Coronary artery (tissue), 2 donors: Measurements from ENCODE around the gene LHFPL3.
"Not testable (repeated sequence)": the region's sequence is repeated elsewhere in the genome, so short reads cannot be mapped to it uniquely, and the experiment has no call there.

Experiments used
- DNase-seq: peaks from one replicate; pipeline ENCODE4 v3.0.0-alpha.2; 2017; ENCODE audit warnings: low spot score
- H3K27ac ChIP-seq, 2 donors: fragments of 200-600 bp; sonication (generic); one replicate each; pipeline ENCODE4 v1.5.1; 2016 to 2019
- H3K4me3 ChIP-seq: fragments of 200-600 bp; sonication (generic); 2 replicates; pipeline ENCODE4 v1.5.1; 2016; ENCODE audit warnings: mild to moderate bottlenecking, moderate library complexity
- TF ChIP-seq, protein P1 (sequence below): fragments of 200-600 bp; sonication (generic); IDR thresholded peaks from one replicate; pipeline ENCODE4 v1.5.1; 2019; ENCODE audit warnings: antibody characterized with exemption

Gene LHFPL3

DNA sequence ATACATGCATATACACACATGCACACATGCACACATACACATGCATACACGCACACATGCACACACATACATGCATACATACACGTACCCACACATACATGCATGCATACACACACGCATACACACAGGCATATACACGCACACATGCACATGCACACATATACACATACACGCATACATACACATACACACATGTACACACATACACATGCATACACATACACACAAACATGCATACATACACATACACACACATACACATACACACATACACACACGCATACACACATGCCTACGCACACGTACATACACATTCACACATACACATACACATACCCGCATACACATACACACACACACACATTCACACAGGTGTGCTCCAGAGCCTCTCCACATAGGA is 604.6 kb downstream of the LHFPL3 start:
- Histone ChIP-seq H3K27ac (no peak overlapping the region), H3K4me3 (no peak overlapping the region)
- DNase-seq: no peak
- TF ChIP-seq, protein P1, sequence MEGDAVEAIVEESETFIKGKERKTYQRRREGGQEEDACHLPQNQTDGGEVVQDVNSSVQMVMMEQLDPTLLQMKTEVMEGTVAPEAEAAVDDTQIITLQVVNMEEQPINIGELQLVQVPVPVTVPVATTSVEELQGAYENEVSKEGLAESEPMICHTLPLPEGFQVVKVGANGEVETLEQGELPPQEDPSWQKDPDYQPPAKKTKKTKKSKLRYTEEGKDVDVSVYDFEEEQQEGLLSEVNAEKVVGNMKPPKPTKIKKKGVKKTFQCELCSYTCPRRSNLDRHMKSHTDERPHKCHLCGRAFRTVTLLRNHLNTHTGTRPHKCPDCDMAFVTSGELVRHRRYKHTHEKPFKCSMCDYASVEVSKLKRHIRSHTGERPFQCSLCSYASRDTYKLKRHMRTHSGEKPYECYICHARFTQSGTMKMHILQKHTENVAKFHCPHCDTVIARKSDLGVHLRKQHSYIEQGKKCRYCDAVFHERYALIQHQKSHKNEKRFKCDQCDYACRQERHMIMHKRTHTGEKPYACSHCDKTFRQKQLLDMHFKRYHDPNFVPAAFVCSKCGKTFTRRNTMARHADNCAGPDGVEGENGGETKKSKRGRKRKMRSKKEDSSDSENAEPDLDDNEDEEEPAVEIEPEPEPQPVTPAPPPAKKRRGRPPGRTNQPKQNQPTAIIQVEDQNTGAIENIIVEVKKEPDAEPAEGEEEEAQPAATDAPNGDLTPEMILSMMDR: no peak

DNA sequence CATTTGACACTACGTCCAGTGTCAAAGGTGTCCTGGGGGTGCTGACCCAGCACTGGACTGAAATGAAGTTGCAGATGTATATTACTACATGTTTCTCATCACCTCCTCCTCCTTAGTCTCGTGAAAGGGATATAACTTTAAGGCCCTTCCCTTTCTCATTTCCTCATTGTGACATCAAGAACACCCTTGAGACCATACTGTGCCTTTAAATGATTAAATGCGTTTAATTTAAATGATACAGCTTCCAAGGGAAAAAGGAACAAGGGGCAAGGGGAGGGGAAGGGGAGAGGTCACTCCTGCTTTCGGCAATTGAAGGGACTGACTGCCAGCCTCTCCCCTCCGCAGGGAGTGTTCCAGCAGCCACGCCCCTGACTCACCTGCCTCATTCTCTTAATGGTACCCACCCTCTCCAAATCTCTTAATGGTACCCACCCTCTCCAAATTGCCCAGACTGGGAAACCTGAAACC is 605.2 kb downstream of the LHFPL3 start:
- no peak for DNase-seq
- no peak overlapping the region for H3K27ac ChIP-seq

DNA sequence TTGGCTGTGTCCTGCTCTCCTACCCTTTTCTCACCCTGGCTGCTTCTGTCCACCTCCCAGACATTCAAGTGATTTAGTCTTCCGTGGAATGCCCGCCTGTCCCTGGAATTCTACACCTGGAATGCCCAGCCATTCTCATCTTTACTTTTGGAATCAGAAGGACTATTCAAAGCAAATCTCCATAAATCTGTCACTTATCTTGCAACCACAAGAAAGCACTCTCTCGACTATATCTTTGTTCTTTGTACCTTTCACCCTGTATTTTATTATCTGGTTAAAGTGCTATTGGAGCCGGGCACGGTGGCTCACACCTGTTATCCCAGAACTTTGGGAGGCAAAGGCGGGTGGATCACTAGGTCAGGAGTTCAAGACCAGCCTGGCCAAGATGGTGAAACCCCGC is 606.3 kb downstream of the LHFPL3 start:
- Histone ChIP-seq H3K27ac (no peak overlapping the region), H3K4me3 (no peak overlapping the region)
- TF ChIP-seq, protein P1: no peak
- DNase-seq: no peak

More for the DNA sequence above, 605.2 kb downstream of the LHFPL3 start:
- no peak overlapping the region for H3K4me3 ChIP-seq
- TF ChIP-seq, protein P1: no peak

DNA sequence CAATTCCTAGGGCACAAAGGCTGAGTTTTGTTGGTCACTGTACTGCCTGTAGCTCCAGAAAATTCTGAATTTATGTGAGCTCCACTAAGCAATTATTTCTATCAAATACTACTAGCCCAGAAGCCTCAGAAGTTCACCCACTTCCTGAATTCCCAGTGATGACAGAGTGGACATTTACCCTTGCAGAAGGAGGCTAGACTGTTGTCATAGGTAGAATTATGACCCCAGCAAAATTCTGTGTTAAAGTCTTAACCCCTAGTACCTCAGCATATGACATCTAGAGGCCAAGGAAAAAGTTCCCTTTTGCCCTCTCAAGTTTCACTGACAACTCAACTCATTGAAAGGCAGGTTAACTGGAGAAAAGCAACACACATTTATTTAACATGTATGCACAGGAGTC is 606.9 kb downstream of the LHFPL3 start:
- TF ChIP-seq, protein P1: no peak
- H3K27ac ChIP-seq: no peak overlapping the region
- H3K4me3 ChIP-seq: no peak overlapping the region
- DNase-seq: no peak

DNA sequence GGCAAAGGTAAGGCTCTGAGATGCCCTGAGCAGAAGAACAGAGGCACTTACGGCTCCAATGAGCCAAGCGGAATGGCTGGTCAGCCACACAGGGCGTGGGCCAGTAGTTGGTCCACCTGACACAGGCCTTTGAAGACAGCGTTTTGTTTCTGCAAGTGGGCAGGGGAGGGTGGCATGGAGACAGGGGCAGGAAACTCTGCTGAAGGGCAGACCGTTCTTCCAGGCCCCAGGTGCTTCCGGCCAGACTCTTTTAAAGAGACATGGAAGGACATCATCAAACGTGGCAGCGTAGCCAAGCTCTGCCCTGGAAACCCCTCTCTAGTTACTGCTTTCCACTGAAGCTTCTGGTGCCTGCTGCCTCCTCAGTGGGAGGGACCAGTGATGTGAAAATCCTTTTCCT is 608.1 kb downstream of the LHFPL3 start:
- DNase-seq: no peak
- TF ChIP-seq, protein P1: no peak
- no peak overlapping the region for H3K27ac ChIP-seq
- H3K4me3 ChIP-seq: no peak overlapping the region

DNA sequence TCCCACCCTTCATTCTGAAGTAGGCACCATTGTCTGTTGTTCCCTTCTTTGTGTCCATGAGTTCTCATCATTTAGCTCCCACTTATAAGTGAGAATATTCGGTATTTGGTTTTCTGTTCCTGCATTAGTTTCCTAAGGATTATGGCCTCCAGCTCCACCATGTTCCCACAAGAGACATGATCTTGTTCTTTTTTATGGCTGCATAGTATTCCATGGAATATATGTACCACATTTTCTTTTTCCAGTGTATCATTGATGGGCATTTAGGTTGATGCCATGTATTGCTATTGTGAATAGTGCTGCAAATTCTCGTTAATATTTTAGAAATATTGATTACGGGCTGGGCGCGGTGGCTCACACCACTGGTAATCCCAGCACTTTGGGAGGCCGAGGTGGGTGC is 609.1 kb downstream of the LHFPL3 start:
- not testable (repeated sequence) for H3K27ac ChIP-seq, H3K4me3 ChIP-seq, DNase-seq

DNA sequence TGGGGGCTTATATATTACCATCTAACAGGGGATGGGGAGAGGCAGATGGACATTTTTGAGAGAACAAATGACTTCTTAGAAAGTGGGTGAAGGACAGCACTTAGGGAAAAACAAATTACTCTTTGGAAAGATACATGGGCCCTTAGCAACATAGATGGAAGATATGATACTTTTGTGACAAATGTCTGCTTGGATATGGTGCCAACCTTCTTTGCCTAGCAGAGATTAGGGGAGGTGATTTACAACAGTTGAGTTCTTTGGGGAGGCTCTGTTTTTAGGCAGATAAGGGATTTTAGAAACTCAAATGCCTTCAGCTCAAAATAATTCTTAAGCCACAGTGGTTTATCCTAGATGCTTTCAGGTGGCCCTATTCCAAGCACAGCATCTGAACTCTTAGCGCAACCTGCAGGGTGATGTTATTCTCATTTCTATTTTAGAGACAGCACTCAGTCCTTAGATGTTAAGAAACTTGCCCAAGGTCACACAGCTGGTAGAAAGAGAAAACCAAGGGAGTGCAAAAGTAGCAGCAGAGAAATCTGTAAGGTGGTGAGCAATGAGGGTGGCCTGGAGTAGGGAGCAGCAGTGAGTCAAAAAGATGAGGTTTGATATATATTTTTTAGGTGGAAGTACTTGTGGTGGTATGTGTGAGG is 610.5 kb downstream of the LHFPL3 start:
- Histone ChIP-seq H3K4me3 (no peak overlapping the region), H3K27ac (no peak overlapping the region)
- TF ChIP-seq, protein P1: no peak
- no peak for DNase-seq
